GM12874 (cell line): ENCODE measurements around the gene IFRD1.

Experiments used
- CTCF ChIP-seq: IDR thresholded peaks from 2 replicates; pipeline ENCODE4 v1.5.1; 2011; ENCODE audit warnings: low read depth, mild to moderate bottlenecking, control low read depth, low read length, moderate library complexity; ENCODE audit not compliant: insufficient read depth

IFRD1 gene

GRCh38 chr7:112428715-112429114, 21.5 kb upstream of the IFRD1 start:
- TF ChIP-seq CTCF = no peak

- no peak for TF ChIP-seq CTCF
These were observed 19.6 kb upstream of the IFRD1 start for GRCh38 chr7:112430649-112431048.

- TF ChIP-seq CTCF = no peak
These were observed 18.5 kb upstream of the IFRD1 start for GRCh38 chr7:112431803-112432202.

GRCh38 chr7:112433289-112433688, 17.0 kb upstream of the IFRD1 start:
- no peak for TF ChIP-seq CTCF

GRCh38 chr7:112437072-112437471, 13.2 kb upstream of the IFRD1 start:
- TF ChIP-seq CTCF = no peak

- TF ChIP-seq CTCF = no peak
These were observed 10.8 kb upstream of the IFRD1 start for GRCh38 chr7:112439476-112439875.

GRCh38 chr7:112442210-112442609, 8.1 kb upstream of the IFRD1 start:
- no peak for TF ChIP-seq CTCF

- TF ChIP-seq CTCF = no peak
These were observed 5.8 kb upstream of the IFRD1 start for GRCh38 chr7:112444505-112444904.
